WTC11 (cell line): Measurements from ENCODE around the gene KCNMB4. TPM values are rescaled to one million over a fixed set of nuclear protein-coding genes. Genes with fewer than 3 reads are reported as not detected.

Experiments used
- ATAC-seq: fragments of 200-7000 bp; cut with Tn5 transposase; 2 replicates; pipeline ENCODE4 v1.10.0; 2021; ENCODE audit warnings: mild to moderate bottlenecking, moderate library complexity
- CTCF ChIA-PET: fragments of 300-600 bp; sonication (Branson Sonifier 250); formaldehyde crosslinking; loops from one replicate; lab custom pipeline; 2021; ENCODE audit warnings: antibody characterized with exemption; lab: Charles Lee
- POLR2A ChIA-PET: fragments of 350-600 bp; sonication (Branson Sonifier 250); formaldehyde crosslinking; loops from one replicate; lab custom pipeline; 2021; ENCODE audit warnings: antibody characterized with exemption; lab: Charles Lee
- DNase-seq: peaks from one replicate; pipeline ENCODE4 v3.0.0; 2021; ENCODE audit warnings: low spot score
- H3K27ac Mint-ChIP-seq: 2 replicates; pipeline ENCODE4 v1.8.0; 2021; ENCODE audit warnings: mixed read lengths
- H3K27me3 Mint-ChIP-seq: 2 replicates; pipeline ENCODE4 v1.8.0; 2021; ENCODE audit warnings: low read depth, mild to moderate bottlenecking, moderate library complexity, mixed read lengths
- H3K36me3 Mint-ChIP-seq: 2 replicates; pipeline ENCODE4 v1.8.0; 2021; ENCODE audit warnings: mixed read lengths
- H3K4me1 Mint-ChIP-seq: 2 replicates; pipeline ENCODE4 v1.8.0; 2022; ENCODE audit warnings: mixed read lengths
- H3K4me3 Mint-ChIP-seq: 2 replicates; pipeline ENCODE4 v1.8.0; 2021; ENCODE audit warnings: mild to moderate bottlenecking, moderate library complexity, mixed read lengths
- H3K9me3 Mint-ChIP-seq: 2 replicates; pipeline ENCODE4 v1.8.0; 2021; ENCODE audit warnings: mixed read lengths
- ATF1 ChIP-seq: sonication (generic); formaldehyde crosslinking; IDR thresholded peaks from 2 replicates; pipeline ENCODE4 v1.8.1; 2023; ENCODE audit warnings: mild to moderate bottlenecking, moderate library complexity, missing genetic modification reagents
- CBFB ChIP-seq: sonication (generic); formaldehyde crosslinking; IDR thresholded peaks from 2 replicates; pipeline ENCODE4 v1.8.1; 2022; ENCODE audit warnings: mild to moderate bottlenecking, low read depth, missing genetic modification reagents
- FOXK1 ChIP-seq: sonication (generic); formaldehyde crosslinking; IDR thresholded peaks from 2 replicates; pipeline ENCODE4 v1.8.0; 2022; ENCODE audit warnings: mild to moderate bottlenecking, moderate library complexity, missing genetic modification reagents
- OVOL2 ChIP-seq: fragments of 250-450 bp; sonication (Bioruptor Pico); IDR thresholded peaks from 2 replicates; pipeline ENCODE4 v1.9.0; 2021; ENCODE audit warnings: mild to moderate bottlenecking, borderline replicate concordance
- TP53 ChIP-seq: sonication (generic); formaldehyde crosslinking; IDR thresholded peaks from 2 replicates; pipeline ENCODE4 v1.8.1; 2023; ENCODE audit warnings: mild to moderate bottlenecking, missing genetic modification reagents
- ZNF396 ChIP-seq: fragments of 250-450 bp; sonication (Bioruptor Pico); IDR thresholded peaks from 2 replicates; pipeline ENCODE4 v1.8.0; 2021; ENCODE audit warnings: mild to moderate bottlenecking, moderate library complexity, borderline replicate concordance
- total RNA-seq: library from RNA; stranded (reverse); gene quantifications from 3 replicates; pipeline ENCODE4 v1.2.3, GENCODE V29; 2021
- TF ChIP-seq, protein P1 (sequence below): fragments of 250-450 bp; sonication (Bioruptor Pico); IDR thresholded peaks from 2 replicates; pipeline ENCODE4 v2.1.2; 2022; ENCODE audit warnings: mild to moderate bottlenecking, moderate library complexity
- TF ChIP-seq, protein P2 (sequence below): sonication (generic); formaldehyde crosslinking; IDR thresholded peaks from 2 replicates; pipeline ENCODE4 v1.8.1; 2023; ENCODE audit warnings: mild to moderate bottlenecking, missing genetic modification reagents, borderline replicate concordance
- TF ChIP-seq, protein P3 (sequence below): sonication (generic); formaldehyde crosslinking; IDR thresholded peaks from 2 replicates; pipeline ENCODE4 v1.8.1; 2023; ENCODE audit warnings: mild to moderate bottlenecking, missing genetic modification reagents, moderate library complexity
- TF ChIP-seq, protein P4 (sequence below): sonication (generic); formaldehyde crosslinking; IDR thresholded peaks from 2 replicates; pipeline ENCODE4 v1.8.0; 2022; ENCODE audit warnings: mild to moderate bottlenecking, missing genetic modification reagents
- TF ChIP-seq, protein P5 (sequence below): fragments of 250-450 bp; sonication (Bioruptor Pico); IDR thresholded peaks from 2 replicates; pipeline ENCODE4 v1.9.0; 2021; ENCODE audit warnings: mild to moderate bottlenecking, borderline replicate concordance
- TF ChIP-seq, protein P6 (sequence below): fragments of 250-450 bp; sonication (Bioruptor Pico); IDR thresholded peaks from 2 replicates; pipeline ENCODE4 v1.9.0; 2021; ENCODE audit warnings: moderate library complexity, mild to moderate bottlenecking, inconsistent platforms, borderline replicate concordance
- TF ChIP-seq, protein P7 (sequence below): fragments of 200-600 bp; IDR thresholded peaks from 2 replicates; pipeline ENCODE4 v1.8.0; 2022; ENCODE audit warnings: antibody characterized with exemption

Gene KCNMB4
- total RNA-seq, 1 experiment from 2014 or later = 23.3 TPM

DNA sequence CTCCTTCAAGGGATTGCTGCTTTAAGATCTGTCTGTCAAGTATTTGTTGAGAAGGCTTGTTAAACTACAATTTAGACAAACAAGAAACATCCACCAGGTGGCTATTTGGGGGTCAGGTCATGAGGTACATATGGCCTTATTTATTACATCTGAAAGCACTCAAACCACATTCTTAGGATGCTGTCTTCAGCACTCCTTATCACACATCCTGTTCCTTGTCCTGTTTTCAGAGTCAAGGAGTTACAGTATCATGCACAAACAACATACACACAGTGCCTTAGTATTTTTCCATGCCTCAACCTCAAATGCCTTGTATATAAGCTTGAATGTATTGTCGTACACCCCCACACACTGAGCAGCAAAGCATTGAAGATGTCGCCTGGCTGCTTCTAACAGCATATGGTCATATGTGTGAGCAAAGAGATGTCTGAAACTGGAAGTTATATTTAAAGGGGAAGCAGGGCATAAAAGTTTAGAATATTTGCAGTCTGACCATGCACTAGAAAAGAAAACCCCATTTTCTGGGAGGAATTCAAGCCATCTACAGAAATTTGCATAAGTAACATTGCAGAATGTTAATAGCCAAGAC lies 83.8 kb downstream of the KCNMB4 start:
- CTCF ChIA-PET = no interaction called here
- ATAC-seq = no peak

DNA sequence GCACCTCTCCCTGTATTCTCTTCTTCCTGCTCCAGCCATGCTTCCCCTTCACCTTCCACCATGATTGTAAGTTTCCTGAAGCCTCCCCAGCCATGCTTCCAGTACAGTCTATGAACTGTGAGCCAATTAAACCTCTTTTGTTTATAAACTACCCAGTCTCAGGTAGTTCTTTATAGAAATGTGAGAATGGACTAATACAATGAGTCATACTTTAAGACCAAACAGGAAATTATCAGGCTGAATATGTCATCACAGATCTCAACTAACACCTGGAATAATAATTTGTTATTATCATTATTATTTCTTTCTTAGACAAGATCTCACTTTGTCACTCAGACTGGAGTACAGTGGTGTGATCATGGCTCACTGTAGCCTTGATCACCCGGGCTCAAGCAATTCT lies 85.4 kb downstream of the KCNMB4 start:
- Mint-ChIP-seq H3K27me3 (no peaks in the 10 kb centered on the region), H3K4me1 (no peaks in the 10 kb centered on the region), H3K27ac (no peak overlapping the region), H3K9me3 (peaks cover 74% of the 10 kb centered on the region), H3K4me3 (no peak overlapping the region), H3K36me3 (peaks cover 45% of the 10 kb centered on the region)
- DNase-seq = no peak
- ChIA-PET POLR2A (no interaction called here), CTCF (no interaction called here)
- no peak for ATAC-seq
- TF ChIP-seq TP53 (CRISPR knock-in tag) (no peak), ATF1 (CRISPR knock-in tag) (no peak)
- TF ChIP-seq, protein P1, sequence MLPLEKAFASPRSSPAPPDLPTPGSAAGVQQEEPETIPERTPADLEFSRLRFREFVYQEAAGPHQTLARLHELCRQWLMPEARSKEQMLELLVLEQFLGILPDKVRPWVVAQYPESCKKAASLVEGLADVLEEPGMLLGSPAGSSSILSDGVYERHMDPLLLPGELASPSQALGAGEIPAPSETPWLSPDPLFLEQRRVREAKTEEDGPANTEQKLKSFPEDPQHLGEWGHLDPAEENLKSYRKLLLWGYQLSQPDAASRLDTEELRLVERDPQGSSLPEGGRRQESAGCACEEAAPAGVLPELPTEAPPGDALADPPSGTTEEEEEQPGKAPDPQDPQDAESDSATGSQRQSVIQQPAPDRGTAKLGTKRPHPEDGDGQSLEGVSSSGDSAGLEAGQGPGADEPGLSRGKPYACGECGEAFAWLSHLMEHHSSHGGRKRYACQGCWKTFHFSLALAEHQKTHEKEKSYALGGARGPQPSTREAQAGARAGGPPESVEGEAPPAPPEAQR = no peak
- TF ChIP-seq, protein P2, sequence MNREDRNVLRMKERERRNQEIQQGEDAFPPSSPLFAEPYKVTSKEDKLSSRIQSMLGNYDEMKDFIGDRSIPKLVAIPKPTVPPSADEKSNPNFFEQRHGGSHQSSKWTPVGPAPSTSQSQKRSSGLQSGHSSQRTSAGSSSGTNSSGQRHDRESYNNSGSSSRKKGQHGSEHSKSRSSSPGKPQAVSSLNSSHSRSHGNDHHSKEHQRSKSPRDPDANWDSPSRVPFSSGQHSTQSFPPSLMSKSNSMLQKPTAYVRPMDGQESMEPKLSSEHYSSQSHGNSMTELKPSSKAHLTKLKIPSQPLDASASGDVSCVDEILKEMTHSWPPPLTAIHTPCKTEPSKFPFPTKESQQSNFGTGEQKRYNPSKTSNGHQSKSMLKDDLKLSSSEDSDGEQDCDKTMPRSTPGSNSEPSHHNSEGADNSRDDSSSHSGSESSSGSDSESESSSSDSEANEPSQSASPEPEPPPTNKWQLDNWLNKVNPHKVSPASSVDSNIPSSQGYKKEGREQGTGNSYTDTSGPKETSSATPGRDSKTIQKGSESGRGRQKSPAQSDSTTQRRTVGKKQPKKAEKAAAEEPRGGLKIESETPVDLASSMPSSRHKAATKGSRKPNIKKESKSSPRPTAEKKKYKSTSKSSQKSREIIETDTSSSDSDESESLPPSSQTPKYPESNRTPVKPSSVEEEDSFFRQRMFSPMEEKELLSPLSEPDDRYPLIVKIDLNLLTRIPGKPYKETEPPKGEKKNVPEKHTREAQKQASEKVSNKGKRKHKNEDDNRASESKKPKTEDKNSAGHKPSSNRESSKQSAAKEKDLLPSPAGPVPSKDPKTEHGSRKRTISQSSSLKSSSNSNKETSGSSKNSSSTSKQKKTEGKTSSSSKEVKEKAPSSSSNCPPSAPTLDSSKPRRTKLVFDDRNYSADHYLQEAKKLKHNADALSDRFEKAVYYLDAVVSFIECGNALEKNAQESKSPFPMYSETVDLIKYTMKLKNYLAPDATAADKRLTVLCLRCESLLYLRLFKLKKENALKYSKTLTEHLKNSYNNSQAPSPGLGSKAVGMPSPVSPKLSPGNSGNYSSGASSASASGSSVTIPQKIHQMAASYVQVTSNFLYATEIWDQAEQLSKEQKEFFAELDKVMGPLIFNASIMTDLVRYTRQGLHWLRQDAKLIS = no peak
- TF ChIP-seq, protein P3, sequence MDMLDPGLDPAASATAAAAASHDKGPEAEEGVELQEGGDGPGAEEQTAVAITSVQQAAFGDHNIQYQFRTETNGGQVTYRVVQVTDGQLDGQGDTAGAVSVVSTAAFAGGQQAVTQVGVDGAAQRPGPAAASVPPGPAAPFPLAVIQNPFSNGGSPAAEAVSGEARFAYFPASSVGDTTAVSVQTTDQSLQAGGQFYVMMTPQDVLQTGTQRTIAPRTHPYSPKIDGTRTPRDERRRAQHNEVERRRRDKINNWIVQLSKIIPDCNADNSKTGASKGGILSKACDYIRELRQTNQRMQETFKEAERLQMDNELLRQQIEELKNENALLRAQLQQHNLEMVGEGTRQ (CRISPR knock-in tag) = no peak
- TF ChIP-seq, protein P4, sequence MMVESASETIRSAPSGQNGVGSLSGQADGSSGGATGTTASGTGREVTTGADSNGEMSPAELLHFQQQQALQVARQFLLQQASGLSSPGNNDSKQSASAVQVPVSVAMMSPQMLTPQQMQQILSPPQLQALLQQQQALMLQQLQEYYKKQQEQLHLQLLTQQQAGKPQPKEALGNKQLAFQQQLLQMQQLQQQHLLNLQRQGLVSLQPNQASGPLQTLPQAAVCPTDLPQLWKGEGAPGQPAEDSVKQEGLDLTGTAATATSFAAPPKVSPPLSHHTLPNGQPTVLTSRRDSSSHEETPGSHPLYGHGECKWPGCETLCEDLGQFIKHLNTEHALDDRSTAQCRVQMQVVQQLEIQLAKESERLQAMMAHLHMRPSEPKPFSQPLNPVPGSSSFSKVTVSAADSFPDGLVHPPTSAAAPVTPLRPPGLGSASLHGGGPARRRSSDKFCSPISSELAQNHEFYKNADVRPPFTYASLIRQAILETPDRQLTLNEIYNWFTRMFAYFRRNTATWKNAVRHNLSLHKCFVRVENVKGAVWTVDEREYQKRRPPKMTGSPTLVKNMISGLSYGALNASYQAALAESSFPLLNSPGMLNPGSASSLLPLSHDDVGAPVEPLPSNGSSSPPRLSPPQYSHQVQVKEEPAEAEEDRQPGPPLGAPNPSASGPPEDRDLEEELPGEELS (CRISPR knock-in tag) = no peak

More for the DNA sequence above, 83.8 kb downstream of the KCNMB4 start:
- TF ChIP-seq CBFB (CRISPR knock-in tag) (no peak), ZNF396 (no peak), OVOL2 (CRISPR knock-in tag) (no peak), FOXK1 (CRISPR knock-in tag) (no peak)
- TF ChIP-seq, protein P5, sequence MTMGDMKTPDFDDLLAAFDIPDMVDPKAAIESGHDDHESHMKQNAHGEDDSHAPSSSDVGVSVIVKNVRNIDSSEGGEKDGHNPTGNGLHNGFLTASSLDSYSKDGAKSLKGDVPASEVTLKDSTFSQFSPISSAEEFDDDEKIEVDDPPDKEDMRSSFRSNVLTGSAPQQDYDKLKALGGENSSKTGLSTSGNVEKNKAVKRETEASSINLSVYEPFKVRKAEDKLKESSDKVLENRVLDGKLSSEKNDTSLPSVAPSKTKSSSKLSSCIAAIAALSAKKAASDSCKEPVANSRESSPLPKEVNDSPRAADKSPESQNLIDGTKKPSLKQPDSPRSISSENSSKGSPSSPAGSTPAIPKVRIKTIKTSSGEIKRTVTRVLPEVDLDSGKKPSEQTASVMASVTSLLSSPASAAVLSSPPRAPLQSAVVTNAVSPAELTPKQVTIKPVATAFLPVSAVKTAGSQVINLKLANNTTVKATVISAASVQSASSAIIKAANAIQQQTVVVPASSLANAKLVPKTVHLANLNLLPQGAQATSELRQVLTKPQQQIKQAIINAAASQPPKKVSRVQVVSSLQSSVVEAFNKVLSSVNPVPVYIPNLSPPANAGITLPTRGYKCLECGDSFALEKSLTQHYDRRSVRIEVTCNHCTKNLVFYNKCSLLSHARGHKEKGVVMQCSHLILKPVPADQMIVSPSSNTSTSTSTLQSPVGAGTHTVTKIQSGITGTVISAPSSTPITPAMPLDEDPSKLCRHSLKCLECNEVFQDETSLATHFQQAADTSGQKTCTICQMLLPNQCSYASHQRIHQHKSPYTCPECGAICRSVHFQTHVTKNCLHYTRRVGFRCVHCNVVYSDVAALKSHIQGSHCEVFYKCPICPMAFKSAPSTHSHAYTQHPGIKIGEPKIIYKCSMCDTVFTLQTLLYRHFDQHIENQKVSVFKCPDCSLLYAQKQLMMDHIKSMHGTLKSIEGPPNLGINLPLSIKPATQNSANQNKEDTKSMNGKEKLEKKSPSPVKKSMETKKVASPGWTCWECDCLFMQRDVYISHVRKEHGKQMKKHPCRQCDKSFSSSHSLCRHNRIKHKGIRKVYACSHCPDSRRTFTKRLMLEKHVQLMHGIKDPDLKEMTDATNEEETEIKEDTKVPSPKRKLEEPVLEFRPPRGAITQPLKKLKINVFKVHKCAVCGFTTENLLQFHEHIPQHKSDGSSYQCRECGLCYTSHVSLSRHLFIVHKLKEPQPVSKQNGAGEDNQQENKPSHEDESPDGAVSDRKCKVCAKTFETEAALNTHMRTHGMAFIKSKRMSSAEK (CRISPR knock-in tag) = no peak
- TF ChIP-seq, protein P6, sequence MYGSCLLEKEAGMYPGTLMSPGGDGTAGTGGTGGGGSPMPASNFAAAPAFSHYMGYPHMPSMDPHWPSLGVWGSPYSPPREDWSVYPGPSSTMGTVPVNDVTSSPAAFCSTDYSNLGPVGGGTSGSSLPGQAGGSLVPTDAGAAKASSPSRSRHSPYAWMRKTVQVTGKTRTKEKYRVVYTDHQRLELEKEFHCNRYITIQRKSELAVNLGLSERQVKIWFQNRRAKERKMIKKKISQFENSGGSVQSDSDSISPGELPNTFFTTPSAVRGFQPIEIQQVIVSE (CRISPR knock-in tag) = no peak
- TF ChIP-seq, protein P7, sequence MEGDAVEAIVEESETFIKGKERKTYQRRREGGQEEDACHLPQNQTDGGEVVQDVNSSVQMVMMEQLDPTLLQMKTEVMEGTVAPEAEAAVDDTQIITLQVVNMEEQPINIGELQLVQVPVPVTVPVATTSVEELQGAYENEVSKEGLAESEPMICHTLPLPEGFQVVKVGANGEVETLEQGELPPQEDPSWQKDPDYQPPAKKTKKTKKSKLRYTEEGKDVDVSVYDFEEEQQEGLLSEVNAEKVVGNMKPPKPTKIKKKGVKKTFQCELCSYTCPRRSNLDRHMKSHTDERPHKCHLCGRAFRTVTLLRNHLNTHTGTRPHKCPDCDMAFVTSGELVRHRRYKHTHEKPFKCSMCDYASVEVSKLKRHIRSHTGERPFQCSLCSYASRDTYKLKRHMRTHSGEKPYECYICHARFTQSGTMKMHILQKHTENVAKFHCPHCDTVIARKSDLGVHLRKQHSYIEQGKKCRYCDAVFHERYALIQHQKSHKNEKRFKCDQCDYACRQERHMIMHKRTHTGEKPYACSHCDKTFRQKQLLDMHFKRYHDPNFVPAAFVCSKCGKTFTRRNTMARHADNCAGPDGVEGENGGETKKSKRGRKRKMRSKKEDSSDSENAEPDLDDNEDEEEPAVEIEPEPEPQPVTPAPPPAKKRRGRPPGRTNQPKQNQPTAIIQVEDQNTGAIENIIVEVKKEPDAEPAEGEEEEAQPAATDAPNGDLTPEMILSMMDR = no peak
- TF ChIP-seq, all 79 proteins: peak for 0
- no peak overlapping the region for H3K4me3 Mint-ChIP-seq
- H3K27ac Mint-ChIP-seq = no peak overlapping the region
- peaks cover 45% of the 10 kb centered on the region for H3K36me3 Mint-ChIP-seq
- DNase-seq = no peak
- no peaks in the 10 kb centered on the region for H3K27me3 Mint-ChIP-seq
- H3K9me3 Mint-ChIP-seq = peaks cover 63% of the 10 kb centered on the region
- POLR2A ChIA-PET = no interaction called here
- H3K4me1 Mint-ChIP-seq = no peaks in the 10 kb centered on the region
